Bone marrow (tissue), 2 donors: ENCODE data around the gene SLC35F3.
"Not testable (repeated sequence)": the region's sequence is repeated elsewhere in the genome, so short reads cannot be mapped to it uniquely, and the experiment has no call there.

ENCODE experiments used
- DNase-seq, 2 donors: peaks; one replicate each; lab custom pipeline; 2025; lab: John Stamatoyannopoulos, UW

SLC35F3 gene

DNA sequence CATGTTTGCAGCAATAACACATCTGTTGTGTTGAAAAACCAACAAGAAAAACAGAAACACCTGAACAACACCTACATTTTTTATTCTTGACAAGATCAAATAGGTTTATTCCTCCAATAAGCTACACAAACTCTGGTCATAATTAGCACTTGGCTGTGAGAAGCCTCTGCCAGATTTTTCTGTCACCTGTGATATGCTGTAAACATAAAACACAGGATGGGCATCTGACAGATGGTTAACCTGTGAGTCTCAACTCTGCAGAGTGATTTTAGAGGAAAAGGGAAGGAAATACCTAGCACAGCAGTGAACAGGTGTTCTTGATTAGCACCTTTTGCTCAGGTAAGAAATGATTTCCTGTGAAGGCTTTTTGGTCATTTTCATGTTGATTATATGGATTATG is 293.4 kb downstream of the SLC35F3 start:
- DNase-seq, result no peak

DNA sequence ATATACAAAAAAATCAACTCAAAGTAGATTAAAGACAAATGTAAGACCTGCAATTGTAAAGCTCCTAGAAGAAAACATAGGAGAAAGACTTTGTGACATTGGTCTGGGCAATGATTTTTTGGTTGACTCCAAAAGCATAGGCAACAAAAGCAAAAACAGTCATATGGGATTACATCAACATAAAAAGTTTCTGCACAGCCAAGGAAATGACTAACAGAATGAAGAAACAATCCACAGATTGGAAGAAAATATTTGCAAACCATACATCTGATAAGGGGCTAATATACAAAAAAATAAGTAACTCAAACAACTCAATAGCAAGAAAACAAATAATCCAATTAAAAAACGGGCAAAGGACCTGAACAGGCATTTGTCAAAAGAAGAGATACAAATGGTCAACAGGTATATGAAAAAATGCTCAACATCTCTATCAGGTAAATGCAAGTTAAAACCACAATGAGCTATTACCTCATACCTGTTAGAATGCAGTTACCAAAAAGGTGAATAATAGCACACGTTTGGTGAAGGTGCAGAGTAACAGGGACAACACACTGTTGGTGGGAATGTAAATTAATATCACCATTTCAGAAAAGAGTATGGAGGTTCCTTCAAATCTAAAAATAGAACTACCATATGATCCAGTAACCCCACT is 295.1 kb downstream of the SLC35F3 start:
- DNase-seq, result no peak

DNA sequence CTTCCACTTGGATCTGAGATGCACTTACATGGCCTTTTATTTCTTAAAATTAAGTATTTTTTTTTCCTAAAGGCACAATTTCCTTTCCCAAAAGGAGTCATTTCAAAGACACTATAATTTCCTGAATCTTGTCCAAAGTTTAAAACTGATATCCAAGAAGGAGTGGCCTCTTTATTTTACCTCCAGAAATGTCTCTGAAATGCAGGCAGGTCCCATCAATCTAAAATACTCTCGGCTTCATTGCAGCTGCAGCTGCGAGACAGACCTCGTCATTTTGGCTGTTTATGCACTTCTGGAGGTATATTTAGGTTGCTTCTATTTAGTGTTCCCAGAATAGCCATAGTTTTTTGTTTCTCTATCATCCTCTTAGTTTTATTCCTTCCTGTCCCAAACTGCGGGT is 296.1 kb downstream of the SLC35F3 start:
- DNase-seq, result no peak

DNA sequence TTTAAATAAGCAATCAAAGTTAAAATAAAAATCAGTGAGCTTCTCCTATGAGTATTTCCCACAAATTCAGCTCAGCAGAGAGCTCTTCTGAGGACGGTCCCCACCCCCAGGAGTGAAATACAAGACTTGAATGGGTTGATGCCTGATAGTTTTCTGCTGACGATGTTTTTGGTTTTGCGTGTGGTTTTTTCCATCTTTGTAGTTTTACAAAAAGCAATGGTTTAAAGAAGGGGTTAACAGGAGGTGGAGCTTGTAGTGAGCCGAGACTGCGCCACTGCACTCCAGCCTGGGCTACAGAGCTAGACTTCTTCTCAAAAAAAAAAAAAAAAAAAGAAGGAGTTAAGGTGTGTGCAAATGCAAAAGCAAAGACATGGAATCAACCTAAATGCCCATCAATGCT is 297.1 kb downstream of the SLC35F3 start:
- no peak for DNase-seq

GRCh38 chr1:234205966-234206365 is 301.5 kb downstream of the SLC35F3 start:
- no peak for DNase-seq

DNA sequence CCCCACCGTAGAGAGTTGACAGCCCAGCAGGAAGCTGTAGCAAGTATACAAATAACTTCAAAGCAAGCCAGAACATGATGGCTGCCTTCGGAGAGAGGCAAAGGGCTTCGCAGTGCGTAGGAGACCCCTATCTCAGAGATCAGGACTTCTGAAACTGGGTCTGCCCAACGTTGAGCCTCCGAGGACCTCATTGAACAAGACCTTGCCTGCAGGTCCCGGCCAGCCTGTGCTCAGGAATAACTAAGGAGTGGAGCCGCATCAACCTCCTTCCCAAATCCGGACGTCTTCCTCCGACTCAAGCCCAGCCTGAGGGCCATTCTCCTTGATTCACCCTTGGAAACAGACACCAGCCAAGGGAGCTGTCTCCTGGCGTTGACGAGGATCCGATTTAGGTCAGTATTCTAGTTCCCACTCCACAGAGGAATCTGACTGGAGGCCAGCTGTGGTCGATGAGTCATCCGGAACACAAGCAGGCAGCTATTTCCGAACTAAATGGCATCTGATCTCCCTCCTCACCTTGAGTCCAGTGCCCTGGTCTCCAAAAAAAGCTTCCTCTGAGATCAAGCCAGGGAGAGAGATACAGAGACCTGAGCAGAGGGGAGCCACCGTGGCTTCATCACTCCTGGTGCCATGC is 302.3 kb downstream of the SLC35F3 start:
- no peak for DNase-seq

DNA sequence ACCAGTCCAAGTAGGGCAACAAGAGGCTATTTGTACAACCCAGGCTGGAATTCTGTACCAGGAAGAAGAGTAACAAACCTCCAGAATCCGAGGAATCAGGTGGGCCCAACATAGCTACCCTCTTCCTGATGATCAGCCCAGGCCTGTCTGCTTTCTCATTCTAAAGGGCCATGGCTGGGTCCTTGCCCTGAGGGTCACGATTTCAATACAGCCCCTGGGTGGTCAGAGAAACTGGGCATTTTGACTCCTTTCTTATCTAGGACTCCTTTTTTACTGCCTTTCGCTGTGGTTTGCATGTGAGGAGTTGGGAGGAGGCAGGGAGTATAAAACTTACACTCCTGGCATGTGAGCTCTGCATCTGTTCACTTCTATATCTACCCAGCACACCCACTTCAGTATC is 303.9 kb downstream of the SLC35F3 start:
- no peak for DNase-seq

GRCh38 chr1:234208791-234209190 is 304.3 kb downstream of the SLC35F3 start:
- no peak for DNase-seq

GRCh38 chr1:234210429-234210828 is 306.0 kb downstream of the SLC35F3 start:
- DNase-seq, result not testable (repeated sequence)

GRCh38 chr1:234211855-234212254 is 307.4 kb downstream of the SLC35F3 start:
- not testable (repeated sequence) for DNase-seq

DNA sequence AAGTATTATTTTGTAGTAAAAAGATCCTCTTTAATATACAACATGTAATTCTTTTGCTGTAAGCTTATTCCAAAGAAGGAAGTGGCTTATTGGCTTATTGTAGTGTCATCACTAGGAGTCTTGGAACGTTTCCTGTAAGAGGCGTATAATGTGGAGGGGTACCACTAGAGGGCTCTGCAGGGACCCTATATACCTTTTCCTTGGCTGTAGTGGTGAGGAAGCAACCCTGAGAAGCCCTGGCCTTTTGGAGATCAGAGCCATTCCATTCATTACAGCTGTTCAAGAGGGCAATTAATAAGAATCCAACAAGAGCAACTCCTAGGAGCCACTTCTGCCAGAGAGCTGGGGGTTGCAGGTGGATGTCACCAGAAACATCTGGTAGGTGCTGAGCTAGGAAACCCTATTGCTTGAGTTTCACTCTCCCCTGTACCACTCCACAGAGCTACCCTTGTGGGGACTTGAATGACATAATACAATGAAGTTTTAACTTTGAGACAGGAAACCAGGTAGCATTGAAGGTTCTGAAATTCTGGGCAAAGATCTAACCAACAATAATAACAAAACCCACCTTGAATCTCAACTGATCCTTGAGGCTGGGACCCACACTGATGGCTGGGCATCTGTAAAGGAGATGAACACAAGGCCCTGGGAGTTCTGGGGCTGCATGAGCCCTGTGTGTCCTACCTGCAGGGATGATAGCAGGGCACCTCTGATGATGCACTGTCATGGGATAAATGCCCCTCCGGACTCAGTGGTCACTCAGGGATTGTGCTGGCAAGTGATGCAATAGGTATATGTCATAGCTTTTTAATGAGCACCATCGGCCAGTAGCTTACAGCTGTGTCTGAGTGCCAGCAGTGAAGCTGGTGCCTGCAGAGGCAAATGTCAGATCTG is 308.5 kb downstream of the SLC35F3 start:
- peak in 1 of 2 donors; percentile 81 for DNase-seq

- peak in 1 of 2 donors; percentile 74 for DNase-seq
Observed at GRCh38 chr1:234213658-234214128, 309.2 kb downstream of the SLC35F3 start.

GRCh38 chr1:234214129-234214910 is 309.8 kb downstream of the SLC35F3 start:
- DNase-seq, result peak; percentile 42 to 74

DNA sequence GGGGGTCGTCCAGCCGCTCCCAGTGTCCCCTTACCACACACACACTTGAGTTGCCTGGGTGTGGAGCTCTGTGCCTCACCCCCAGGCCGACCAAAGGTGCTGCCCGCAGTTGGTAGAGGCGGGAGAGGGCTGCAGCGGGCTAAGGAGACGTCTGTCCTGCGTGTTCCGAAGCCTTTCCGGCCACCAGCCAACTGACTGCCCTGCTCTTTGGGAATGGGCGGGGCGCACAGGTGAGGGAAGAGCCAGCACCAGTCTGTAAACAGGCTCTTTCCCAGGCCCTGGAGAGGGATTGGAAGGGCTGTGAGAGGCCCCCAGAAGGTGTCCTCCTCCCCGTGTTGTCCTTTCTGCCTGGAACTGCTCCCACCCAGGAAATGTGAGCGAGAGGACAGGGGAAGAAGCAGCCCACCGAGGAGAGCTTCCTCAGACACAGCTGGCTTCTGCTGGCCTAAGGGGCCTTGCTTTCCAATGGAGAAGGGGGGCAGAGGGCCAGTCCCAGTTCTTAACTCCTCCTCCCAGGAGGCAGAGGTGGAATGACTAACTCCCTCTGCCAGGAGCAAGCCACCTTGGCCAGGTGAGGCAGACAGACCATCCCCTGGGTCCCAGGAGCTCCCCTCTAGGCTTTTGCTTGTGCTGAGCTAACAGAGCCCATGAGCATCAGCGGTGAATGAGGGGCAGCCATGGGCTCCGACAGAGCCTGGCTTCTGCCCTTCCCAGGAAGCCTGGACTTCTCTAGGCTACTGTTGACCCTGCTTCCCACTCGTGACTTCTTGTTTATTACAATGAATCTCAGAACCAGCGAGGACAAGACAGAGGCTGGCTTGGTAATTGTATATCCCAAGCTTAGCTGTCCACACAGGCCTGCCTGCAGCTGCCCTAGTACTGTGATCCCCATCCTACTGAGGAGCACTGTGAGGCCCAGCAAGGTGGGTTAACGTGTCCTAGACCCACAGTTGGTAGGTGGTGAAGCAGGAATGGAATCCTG is 310.7 kb downstream of the SLC35F3 start:
- DNase-seq, result no peak

GRCh38 chr1:234216116-234216703 is 311.7 kb downstream of the SLC35F3 start:
- DNase-seq, result peak in 1 of 2 donors; percentile 17

DNA sequence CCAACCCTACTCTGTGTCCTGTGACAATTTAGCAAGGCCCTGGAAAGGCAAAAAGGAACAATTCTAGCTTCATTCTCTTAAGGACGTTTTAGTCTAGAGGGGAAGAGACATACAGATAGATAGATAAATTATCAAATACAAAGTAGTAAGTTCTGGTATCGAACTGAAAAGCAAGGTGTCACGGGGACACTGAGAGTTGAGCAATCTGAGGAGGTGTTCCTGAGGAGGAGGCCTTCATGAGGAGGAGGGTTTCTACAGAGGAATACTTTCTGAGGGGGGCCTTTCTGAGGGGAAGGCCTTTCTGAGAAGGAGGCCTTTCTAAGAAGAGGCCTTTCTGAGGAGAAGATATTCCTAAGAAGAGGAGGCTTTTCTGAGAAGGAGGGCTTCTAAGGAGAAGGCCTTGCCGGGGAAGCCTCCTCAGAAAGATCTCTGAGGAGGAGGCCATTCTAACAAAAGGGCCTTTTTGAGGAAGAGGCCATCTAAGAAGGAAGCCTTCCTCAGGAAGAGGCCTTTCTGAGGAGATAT is 312.9 kb downstream of the SLC35F3 start:
- DNase-seq, result no peak

- no peak for DNase-seq
Observed at GRCh38 chr1:234218078-234218477, 313.6 kb downstream of the SLC35F3 start.

DNA sequence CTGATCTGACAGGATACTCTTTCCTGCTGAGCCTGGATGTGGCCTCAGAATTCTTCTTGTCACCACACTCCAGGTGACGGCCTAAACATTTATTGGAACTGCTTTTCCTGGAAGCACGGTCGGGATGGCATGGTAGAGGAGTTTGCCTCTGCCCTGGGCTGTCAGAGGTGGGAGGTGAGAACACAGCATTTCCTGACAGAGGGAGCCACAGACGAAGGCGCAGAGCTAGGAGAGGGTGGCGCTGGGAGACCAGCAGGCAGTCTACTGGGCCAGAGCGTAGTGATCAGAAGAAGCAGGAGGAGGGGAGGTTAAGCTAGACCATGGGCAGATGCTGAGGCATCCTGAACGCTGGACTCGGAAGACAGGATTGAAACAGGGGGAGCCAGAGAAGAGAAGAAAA is 315.2 kb downstream of the SLC35F3 start:
- DNase-seq, result no peak

GRCh38 chr1:234221601-234222000 is 317.1 kb downstream of the SLC35F3 start:
- DNase-seq, result no peak
